Liver (tissue), 9 donors: ENCODE data around the gene PKP1. TPM values are rescaled to one million over a fixed set of nuclear protein-coding genes. Genes with fewer than 3 reads are reported as not detected.

Experiments
- DNase-seq: peaks from one replicate; pipeline ENCODE4 v3.0.0-alpha.2; 2017; ENCODE audit warnings: low spot score
- H3K27ac ChIP-seq, 2 donors: one replicate each; pipeline ENCODE4 v1.7.0; 2013; ENCODE audit warnings: inconsistent platforms in 2 of 2, low read length in 2 of 2, control low read depth in 1 of 2, low read depth in 1 of 2, mild to moderate bottlenecking in 1 of 2
- H3K27me3 ChIP-seq, 4 donors: one replicate each; pipeline versions ENCODE4 v1.6.1 to v1.7.0; 2013; ENCODE audit warnings: low read length in 3 of 4, inconsistent platforms in 1 of 4, mild to moderate bottlenecking in 1 of 4, moderate library complexity in 1 of 4; ENCODE audit not compliant: control insufficient read depth in 4 of 4, insufficient read depth in 4 of 4
- H3K36me3 ChIP-seq, 4 donors: one replicate each; pipeline versions ENCODE4 v1.6.1 to v1.7.0; 2013; ENCODE audit warnings: low read length in 3 of 4, mild to moderate bottlenecking in 3 of 4, low read depth in 1 of 4, moderate library complexity in 1 of 4; ENCODE audit not compliant: control insufficient read depth in 4 of 4, insufficient read depth in 3 of 4
- H3K4me1 ChIP-seq, 4 donors: one replicate each; pipeline versions ENCODE4 v1.6.1 to v1.7.0; 2013; ENCODE audit warnings: low read length in 3 of 4, mild to moderate bottlenecking in 3 of 4, moderate library complexity in 1 of 4; ENCODE audit not compliant: control insufficient read depth in 4 of 4, insufficient read depth in 4 of 4
- H3K4me3 ChIP-seq, 3 donors: one replicate each; pipeline versions ENCODE4 v1.6.1 to v1.7.0; 2013; ENCODE audit warnings: low read length in 3 of 3, control low read depth in 1 of 3, low read depth in 1 of 3, mild to moderate bottlenecking in 1 of 3
- H3K9ac ChIP-seq, 2 donors: one replicate each; pipeline ENCODE4 v1.7.0; 2013; ENCODE audit warnings: low read length in 2 of 2, mild to moderate bottlenecking in 2 of 2, moderate library complexity in 2 of 2, control low read depth in 1 of 2, low read depth in 1 of 2
- H3K9me3 ChIP-seq, 4 donors: one replicate each; pipeline versions ENCODE4 v1.6.1 to v1.7.0; 2013; ENCODE audit warnings: low read length in 3 of 4; ENCODE audit not compliant: control insufficient read depth in 4 of 4
- EGR1 ChIP-seq, 2 donors: IDR thresholded peaks; 2 replicates each; pipeline ENCODE4 v1.6.1; 2016 to 2018; ENCODE audit warnings: antibody characterized with exemption in 2 of 2, low read depth in 2 of 2
- FOXA1 ChIP-seq: IDR thresholded peaks from 2 replicates; pipeline ENCODE4 v1.6.1; 2016; ENCODE audit warnings: antibody characterized with exemption
- GABPA ChIP-seq, 2 donors: IDR thresholded peaks in 1 of 2; conservative IDR thresholded peaks in 1 of 2; 2 replicates each; pipeline ENCODE4 v1.6.1; 2016; ENCODE audit warnings: antibody characterized with exemption in 2 of 2, mild to moderate bottlenecking in 1 of 2, moderate library complexity in 1 of 2
- HNF4G ChIP-seq: IDR thresholded peaks from 2 replicates; pipeline ENCODE4 v1.6.1; 2016; ENCODE audit warnings: antibody characterized with exemption
- RAD21 ChIP-seq, 2 donors: IDR thresholded peaks; 2 replicates each; pipeline ENCODE4 v1.6.1; 2016; ENCODE audit warnings: antibody characterized with exemption in 2 of 2, mild to moderate bottlenecking in 2 of 2
- RXRA ChIP-seq, 2 donors: IDR thresholded peaks; 2 replicates each; pipeline ENCODE4 v1.6.1; 2017 to 2018; ENCODE audit warnings: antibody characterized with exemption in 2 of 2, mild to moderate bottlenecking in 1 of 2
- TAF1 ChIP-seq: conservative IDR thresholded peaks from 2 replicates; pipeline ENCODE4 v1.6.1; 2016; ENCODE audit warnings: antibody characterized with exemption, mild to moderate bottlenecking
- YY1 ChIP-seq: IDR thresholded peaks from 2 replicates; pipeline ENCODE4 v1.6.1; 2016; ENCODE audit warnings: antibody characterized with exemption, mild to moderate bottlenecking
- WGBS: extraction: QIAGEN DNeasy Blood & Tissue Kit; methylation state at CpG from one replicate; pipeline ENCODE4 v1.1.7; 2013; 5-methylcytosine and 5-hydroxymethylcytosine counted together
- polyA plus RNA-seq, 2 donors: library from polyadenylated mRNA; stranded (reverse) in 1 of 2; unstranded in 1 of 2; fragments of 200-250 nt in 1 of 2; fragments of >200 nt in 1 of 2; fragmentation: Nextera tagmentation in 1 of 2; extraction: Ambion mirVana in 1 of 2; gene quantifications; one replicate each; pipeline versions ENCODE4 v1.2.1 to v1.2.3, GENCODE V29; 2013 to 2015
- total RNA-seq, 2 donors: library from RNA; depleted of rRNA; stranded (reverse); fragments of >200 nt; gene quantifications; one replicate each; pipeline ENCODE4 v1.2.3, GENCODE V29; 2014
- TF ChIP-seq, protein P1 (sequence below): IDR thresholded peaks from 2 replicates; pipeline ENCODE4 v1.6.1; 2016; ENCODE audit warnings: antibody characterized with exemption
- TF ChIP-seq, protein P2 (sequence below): fragments of 150-350 bp; IDR thresholded peaks from 2 replicates; pipeline ENCODE4 v1.5.1; 2017; ENCODE audit warnings: improper control_type of control experiment, low read depth, low read length; ENCODE audit not compliant: missing input control
- TF ChIP-seq, protein P3 (sequence below): IDR thresholded peaks from 2 replicates; pipeline ENCODE4 v1.6.1; 2016; ENCODE audit warnings: antibody characterized with exemption
- TF ChIP-seq, protein P4 (sequence below): IDR thresholded peaks from 2 replicates; pipeline ENCODE4 v1.6.1; 2016; ENCODE audit warnings: antibody characterized with exemption, mild to moderate bottlenecking
- donor health status: healthy.
- donor health status: healthy.
- donor health status: healthy.
- donor health status: healthy.
- donor health status: healthy.

Gene PKP1
- total and polyA plus RNA-seq, 4 donors: 0.01 TPM; not detected in 3

DNA sequence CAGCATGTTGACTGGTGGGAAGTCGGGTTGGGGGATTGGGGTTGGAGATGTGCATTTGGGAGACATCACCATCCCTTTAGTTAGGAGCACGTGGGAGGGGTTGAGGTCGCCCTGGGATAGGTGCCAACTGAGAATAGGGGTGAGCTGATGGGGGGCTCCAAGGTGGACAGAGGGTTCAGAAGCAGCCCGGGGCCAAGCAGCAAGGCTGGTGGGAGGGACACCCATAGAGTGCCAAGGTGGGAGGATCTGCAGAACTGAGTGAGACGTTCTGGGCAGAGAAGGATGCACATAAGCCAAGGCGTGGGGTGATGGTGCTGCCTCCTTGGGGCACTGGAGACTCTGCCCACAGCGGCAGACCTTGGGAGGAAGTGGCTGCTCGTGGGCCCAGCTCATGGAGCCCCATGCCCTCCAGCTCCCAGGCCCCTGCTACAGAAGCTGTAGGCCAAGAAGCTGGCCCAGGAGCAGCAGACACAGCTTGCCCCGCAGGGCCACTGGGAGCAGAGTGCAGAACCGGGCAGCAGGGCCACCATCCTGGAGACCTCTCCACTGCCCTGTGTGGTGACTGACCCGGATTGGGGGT lies 31.4 kb upstream of the PKP1 start:
- Histone ChIP-seq H3K27me3 (no peaks in the 10 kb centered on the region), H3K27ac (no peak overlapping the region), H3K4me1 (no peaks in the 10 kb centered on the region), H3K4me3 (no peak overlapping the region), H3K9me3 (no peaks in the 10 kb centered on the region), H3K9ac (no peak overlapping the region), H3K36me3 (no peaks in the 10 kb centered on the region)
- DNase-seq: no peak
- WGBS: 79% methylated on average over 11 of the region's 11 CpGs
- TF ChIP-seq RAD21 (IDR thresholded peaks at IDR 0.05) (no peak), GABPA (IDR thresholded peaks at IDR 0.05 in 1 of 2, conservative IDR thresholded peaks at IDR 0.05 in 1 of 2) (no peak), HNF4G (no peak), TAF1 (no peak), FOXA1 (no peak), EGR1 (IDR thresholded peaks at IDR 0.05; ENCODE audit: low read depth in 2 of 2) (no peak), RXRA (IDR thresholded peaks at IDR 0.05) (no peak)
- TF ChIP-seq, protein P1, sequence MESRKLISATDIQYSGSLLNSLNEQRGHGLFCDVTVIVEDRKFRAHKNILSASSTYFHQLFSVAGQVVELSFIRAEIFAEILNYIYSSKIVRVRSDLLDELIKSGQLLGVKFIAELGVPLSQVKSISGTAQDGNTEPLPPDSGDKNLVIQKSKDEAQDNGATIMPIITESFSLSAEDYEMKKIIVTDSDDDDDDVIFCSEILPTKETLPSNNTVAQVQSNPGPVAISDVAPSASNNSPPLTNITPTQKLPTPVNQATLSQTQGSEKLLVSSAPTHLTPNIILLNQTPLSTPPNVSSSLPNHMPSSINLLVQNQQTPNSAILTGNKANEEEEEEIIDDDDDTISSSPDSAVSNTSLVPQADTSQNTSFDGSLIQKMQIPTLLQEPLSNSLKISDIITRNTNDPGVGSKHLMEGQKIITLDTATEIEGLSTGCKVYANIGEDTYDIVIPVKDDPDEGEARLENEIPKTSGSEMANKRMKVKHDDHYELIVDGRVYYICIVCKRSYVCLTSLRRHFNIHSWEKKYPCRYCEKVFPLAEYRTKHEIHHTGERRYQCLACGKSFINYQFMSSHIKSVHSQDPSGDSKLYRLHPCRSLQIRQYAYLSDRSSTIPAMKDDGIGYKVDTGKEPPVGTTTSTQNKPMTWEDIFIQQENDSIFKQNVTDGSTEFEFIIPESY: no peak
- TF ChIP-seq, protein P2, sequence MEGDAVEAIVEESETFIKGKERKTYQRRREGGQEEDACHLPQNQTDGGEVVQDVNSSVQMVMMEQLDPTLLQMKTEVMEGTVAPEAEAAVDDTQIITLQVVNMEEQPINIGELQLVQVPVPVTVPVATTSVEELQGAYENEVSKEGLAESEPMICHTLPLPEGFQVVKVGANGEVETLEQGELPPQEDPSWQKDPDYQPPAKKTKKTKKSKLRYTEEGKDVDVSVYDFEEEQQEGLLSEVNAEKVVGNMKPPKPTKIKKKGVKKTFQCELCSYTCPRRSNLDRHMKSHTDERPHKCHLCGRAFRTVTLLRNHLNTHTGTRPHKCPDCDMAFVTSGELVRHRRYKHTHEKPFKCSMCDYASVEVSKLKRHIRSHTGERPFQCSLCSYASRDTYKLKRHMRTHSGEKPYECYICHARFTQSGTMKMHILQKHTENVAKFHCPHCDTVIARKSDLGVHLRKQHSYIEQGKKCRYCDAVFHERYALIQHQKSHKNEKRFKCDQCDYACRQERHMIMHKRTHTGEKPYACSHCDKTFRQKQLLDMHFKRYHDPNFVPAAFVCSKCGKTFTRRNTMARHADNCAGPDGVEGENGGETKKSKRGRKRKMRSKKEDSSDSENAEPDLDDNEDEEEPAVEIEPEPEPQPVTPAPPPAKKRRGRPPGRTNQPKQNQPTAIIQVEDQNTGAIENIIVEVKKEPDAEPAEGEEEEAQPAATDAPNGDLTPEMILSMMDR: no peak
- TF ChIP-seq, protein P3, sequence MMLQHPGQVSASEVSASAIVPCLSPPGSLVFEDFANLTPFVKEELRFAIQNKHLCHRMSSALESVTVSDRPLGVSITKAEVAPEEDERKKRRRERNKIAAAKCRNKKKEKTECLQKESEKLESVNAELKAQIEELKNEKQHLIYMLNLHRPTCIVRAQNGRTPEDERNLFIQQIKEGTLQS: no peak

DNA sequence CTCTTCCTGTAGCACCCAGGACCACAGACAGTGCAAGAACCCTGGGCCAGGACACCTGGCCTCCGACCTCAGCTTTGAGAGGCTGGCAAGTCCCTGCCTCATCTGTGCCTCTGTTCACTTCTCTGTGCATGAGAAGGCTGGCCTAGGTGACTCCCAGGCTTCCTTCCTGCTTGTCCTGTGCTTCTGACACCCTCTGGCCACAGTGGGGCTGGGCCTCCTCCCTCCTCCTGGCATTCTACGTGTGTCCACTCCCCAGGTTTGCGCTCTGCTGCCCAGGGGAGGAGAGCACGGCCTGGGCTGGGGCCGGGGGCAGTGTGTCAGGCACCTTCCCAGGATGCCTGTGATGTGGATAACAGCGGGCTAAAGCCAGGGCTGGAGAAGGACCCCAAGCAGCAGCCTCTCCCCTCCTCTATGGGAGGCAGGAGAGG lies 30.3 kb upstream of the PKP1 start:
- Histone ChIP-seq H3K36me3 (no peaks in the 10 kb centered on the region), H3K27ac (no peak overlapping the region), H3K4me1 (no peaks in the 10 kb centered on the region), H3K9me3 (no peaks in the 10 kb centered on the region), H3K27me3 (no peaks in the 10 kb centered on the region), H3K4me3 (no peak overlapping the region), H3K9ac (no peak overlapping the region)
- WGBS: 84% methylated on average over 6 of the region's 6 CpGs
- DNase-seq: no peak
- TF ChIP-seq, protein P4, sequence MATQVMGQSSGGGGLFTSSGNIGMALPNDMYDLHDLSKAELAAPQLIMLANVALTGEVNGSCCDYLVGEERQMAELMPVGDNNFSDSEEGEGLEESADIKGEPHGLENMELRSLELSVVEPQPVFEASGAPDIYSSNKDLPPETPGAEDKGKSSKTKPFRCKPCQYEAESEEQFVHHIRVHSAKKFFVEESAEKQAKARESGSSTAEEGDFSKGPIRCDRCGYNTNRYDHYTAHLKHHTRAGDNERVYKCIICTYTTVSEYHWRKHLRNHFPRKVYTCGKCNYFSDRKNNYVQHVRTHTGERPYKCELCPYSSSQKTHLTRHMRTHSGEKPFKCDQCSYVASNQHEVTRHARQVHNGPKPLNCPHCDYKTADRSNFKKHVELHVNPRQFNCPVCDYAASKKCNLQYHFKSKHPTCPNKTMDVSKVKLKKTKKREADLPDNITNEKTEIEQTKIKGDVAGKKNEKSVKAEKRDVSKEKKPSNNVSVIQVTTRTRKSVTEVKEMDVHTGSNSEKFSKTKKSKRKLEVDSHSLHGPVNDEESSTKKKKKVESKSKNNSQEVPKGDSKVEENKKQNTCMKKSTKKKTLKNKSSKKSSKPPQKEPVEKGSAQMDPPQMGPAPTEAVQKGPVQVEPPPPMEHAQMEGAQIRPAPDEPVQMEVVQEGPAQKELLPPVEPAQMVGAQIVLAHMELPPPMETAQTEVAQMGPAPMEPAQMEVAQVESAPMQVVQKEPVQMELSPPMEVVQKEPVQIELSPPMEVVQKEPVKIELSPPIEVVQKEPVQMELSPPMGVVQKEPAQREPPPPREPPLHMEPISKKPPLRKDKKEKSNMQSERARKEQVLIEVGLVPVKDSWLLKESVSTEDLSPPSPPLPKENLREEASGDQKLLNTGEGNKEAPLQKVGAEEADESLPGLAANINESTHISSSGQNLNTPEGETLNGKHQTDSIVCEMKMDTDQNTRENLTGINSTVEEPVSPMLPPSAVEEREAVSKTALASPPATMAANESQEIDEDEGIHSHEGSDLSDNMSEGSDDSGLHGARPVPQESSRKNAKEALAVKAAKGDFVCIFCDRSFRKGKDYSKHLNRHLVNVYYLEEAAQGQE: no peak
- TF ChIP-seq YY1 (no peak), GABPA (IDR thresholded peaks at IDR 0.05 in 1 of 2, conservative IDR thresholded peaks at IDR 0.05 in 1 of 2) (no peak), TAF1 (no peak), RXRA (IDR thresholded peaks at IDR 0.05) (no peak)
- TF ChIP-seq, protein P2: no peak
- TF ChIP-seq, protein P3: no peak
